ENCODE results near the gene PRSS48.
"Not testable (repeated sequence)": the region's sequence is repeated elsewhere in the genome, so short reads cannot be mapped to it uniquely, and the experiment has no call there.

The PRSS48 gene

DNA sequence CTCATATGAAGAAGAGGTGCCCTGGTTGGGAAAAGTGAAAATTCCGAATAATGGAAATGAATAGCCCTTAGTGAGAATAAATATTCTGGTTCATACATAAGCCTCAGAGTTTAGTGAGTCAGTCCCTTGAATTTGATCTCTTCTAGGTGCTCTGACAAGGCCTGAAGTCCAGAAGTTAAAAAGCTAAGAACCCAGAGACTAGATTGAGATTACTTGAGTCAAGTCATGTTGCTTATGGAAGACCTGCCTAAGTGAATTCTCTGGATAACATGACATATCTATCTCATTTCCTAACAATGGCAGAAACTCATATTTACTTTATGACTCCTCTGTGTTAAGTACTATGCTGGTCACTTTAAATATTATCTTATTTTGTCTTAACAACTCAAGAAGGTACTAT lies 10.5 kb upstream of the PRSS48 start:
- H3K27ac ChIP-seq (ENCODE audit: low read length): no peak overlapping the region
- no peaks in the 10 kb centered on the region for H3K4me1 ChIP-seq (ENCODE audit: control insufficient read depth, low read depth, low read length)
- no peaks in the 10 kb centered on the region for H3K9me3 ChIP-seq (ENCODE audit: control insufficient read depth, low read depth, low read length)
- no peak overlapping the region for H3K4me3 ChIP-seq (ENCODE audit: low read length)
- no peaks in the 10 kb centered on the region for H3K27me3 ChIP-seq (ENCODE audit: control insufficient read depth, insufficient read depth, low read length)
- H3K9ac ChIP-seq (ENCODE audit: low read length): no peak overlapping the region
- no peaks in the 10 kb centered on the region for H3K36me3 ChIP-seq (ENCODE audit: control insufficient read depth, low read depth, low read length)

DNA sequence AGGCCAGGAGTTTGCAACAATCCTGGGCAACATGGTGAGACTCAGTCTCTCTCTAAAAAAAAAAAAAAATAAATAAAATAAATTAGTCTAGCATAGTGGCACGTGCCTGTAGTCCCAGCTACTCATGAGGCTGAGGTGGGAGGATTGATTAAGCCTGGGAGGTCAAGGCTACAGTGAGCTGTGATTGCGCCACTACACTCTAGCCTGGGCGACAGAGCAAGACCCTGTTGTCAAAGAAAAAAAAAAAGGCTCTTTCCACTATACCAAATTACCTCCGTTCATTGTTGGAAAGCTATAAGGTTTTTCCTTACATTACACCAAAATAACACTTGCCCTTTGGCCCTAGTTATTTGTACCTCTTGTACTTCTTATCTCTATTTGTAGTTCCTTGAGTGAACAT lies 9.9 kb upstream of the PRSS48 start:
- no peaks in the 10 kb centered on the region for H3K9me3 ChIP-seq (ENCODE audit: control insufficient read depth, low read depth, low read length)
- H3K27ac ChIP-seq (ENCODE audit: low read length): no peak overlapping the region
- H3K4me1 ChIP-seq (ENCODE audit: control insufficient read depth, low read depth, low read length): no peaks in the 10 kb centered on the region
- no peaks in the 10 kb centered on the region for H3K27me3 ChIP-seq (ENCODE audit: control insufficient read depth, insufficient read depth, low read length)
- H3K4me3 ChIP-seq (ENCODE audit: low read length): no peak overlapping the region
- no peak overlapping the region for H3K9ac ChIP-seq (ENCODE audit: low read length)
- H3K36me3 ChIP-seq (ENCODE audit: control insufficient read depth, low read depth, low read length): no peaks in the 10 kb centered on the region

- no peak overlapping the region for H3K9ac ChIP-seq (ENCODE audit: low read length)
- H3K9me3 ChIP-seq (ENCODE audit: control insufficient read depth, low read depth, low read length): no peaks in the 10 kb centered on the region
- no peaks in the 10 kb centered on the region for H3K27me3 ChIP-seq (ENCODE audit: control insufficient read depth, insufficient read depth, low read length)
- H3K36me3 ChIP-seq (ENCODE audit: control insufficient read depth, low read depth, low read length): no peaks in the 10 kb centered on the region
- H3K27ac ChIP-seq (ENCODE audit: low read length): no peak overlapping the region
- peaks cover 6% of the 10 kb centered on the region for H3K4me1 ChIP-seq (ENCODE audit: control insufficient read depth, low read depth, low read length)
- H3K4me3 ChIP-seq (ENCODE audit: low read length): no peak overlapping the region
Measured at GRCh38 chr4:151267822-151268535, 9.0 kb upstream of the PRSS48 start.

- H3K27ac ChIP-seq (ENCODE audit: low read length); H3K9me3 ChIP-seq (ENCODE audit: control insufficient read depth, low read depth, low read length); H3K4me3 ChIP-seq (ENCODE audit: low read length); H3K27me3 ChIP-seq (ENCODE audit: control insufficient read depth, insufficient read depth, low read length); H3K4me1 ChIP-seq (ENCODE audit: control insufficient read depth, low read depth, low read length); H3K36me3 ChIP-seq (ENCODE audit: control insufficient read depth, low read depth, low read length); H3K9ac ChIP-seq (ENCODE audit: low read length): not testable (repeated sequence)
Measured at GRCh38 chr4:151268905-151269304, 8.1 kb upstream of the PRSS48 start.

- Histone ChIP-seq H3K27ac (ENCODE audit: low read length) (peak overlapping the region; percentile 92), H3K36me3 (ENCODE audit: control insufficient read depth, low read depth, low read length) (no peaks in the 10 kb centered on the region), H3K9me3 (ENCODE audit: control insufficient read depth, low read depth, low read length) (no peaks in the 10 kb centered on the region), H3K4me3 (ENCODE audit: low read length) (peak overlapping the region; percentile 64), H3K4me1 (ENCODE audit: control insufficient read depth, low read depth, low read length) (peaks cover 29% of the 10 kb centered on the region), H3K27me3 (ENCODE audit: control insufficient read depth, insufficient read depth, low read length) (no peaks in the 10 kb centered on the region), H3K9ac (ENCODE audit: low read length) (peak overlapping the region; percentile 66)
Measured at GRCh38 chr4:151284534-151285245, 7.7 kb downstream of the PRSS48 start.

DNA sequence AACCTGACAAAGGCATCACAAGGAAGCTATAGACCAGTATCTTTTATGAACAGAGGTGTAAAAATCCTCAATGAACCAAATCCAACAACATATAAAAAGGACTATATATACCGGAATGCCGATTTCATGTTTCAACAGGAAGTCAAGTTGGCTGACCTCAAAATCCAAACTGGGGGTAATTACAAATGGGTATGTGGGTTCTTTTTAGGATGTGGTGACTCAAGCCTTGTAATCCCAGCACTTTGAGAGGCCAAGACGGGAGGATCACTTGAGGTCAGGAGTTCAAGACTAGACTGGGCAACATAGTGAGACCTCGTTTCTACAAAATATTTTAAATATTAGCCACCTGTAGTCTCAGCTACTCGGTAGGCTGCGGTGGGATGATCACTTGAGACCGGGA lies 10.4 kb downstream of the PRSS48 start:
- Histone ChIP-seq H3K27me3 (ENCODE audit: control insufficient read depth, insufficient read depth, low read length) (no peaks in the 10 kb centered on the region), H3K9ac (ENCODE audit: low read length) (no peak overlapping the region), H3K4me3 (ENCODE audit: low read length) (no peak overlapping the region), H3K9me3 (ENCODE audit: control insufficient read depth, low read depth, low read length) (no peaks in the 10 kb centered on the region), H3K36me3 (ENCODE audit: control insufficient read depth, low read depth, low read length) (no peaks in the 10 kb centered on the region), H3K4me1 (ENCODE audit: control insufficient read depth, low read depth, low read length) (peaks cover 29% of the 10 kb centered on the region), H3K27ac (ENCODE audit: low read length) (no peak overlapping the region)

DNA sequence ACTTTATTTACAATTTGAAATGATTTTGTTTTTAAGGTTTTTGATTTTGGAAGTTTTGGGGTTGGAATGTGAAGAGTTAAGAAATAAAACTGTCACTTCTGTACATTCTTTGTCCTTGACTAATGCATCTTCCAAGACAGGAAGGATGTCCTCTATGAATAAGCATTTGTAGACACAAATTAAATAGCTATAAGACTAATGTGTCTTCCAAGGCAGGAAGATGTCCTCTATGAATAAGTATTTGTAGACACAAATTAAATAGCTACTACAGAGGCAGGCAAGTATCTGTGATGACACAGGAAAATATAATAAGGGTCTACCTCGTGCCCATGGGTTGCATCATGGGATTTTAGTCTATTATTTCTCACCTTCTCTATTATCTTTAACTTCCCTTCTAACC lies 14.5 kb downstream of the PRSS48 start:
- Histone ChIP-seq H3K4me3 (ENCODE audit: low read length) (no peak overlapping the region), H3K9me3 (ENCODE audit: control insufficient read depth, low read depth, low read length) (no peaks in the 10 kb centered on the region), H3K27ac (ENCODE audit: low read length) (no peak overlapping the region), H3K27me3 (ENCODE audit: control insufficient read depth, insufficient read depth, low read length) (no peaks in the 10 kb centered on the region), H3K9ac (ENCODE audit: low read length) (no peak overlapping the region), H3K4me1 (ENCODE audit: control insufficient read depth, low read depth, low read length) (peaks cover 7% of the 10 kb centered on the region), H3K36me3 (ENCODE audit: control insufficient read depth, low read depth, low read length) (no peaks in the 10 kb centered on the region)

- H3K4me3 ChIP-seq (ENCODE audit: low read length): no peak overlapping the region
- no peaks in the 10 kb centered on the region for H3K27me3 ChIP-seq (ENCODE audit: control insufficient read depth, insufficient read depth, low read length)
- no peak overlapping the region for H3K27ac ChIP-seq (ENCODE audit: low read length)
- H3K36me3 ChIP-seq (ENCODE audit: control insufficient read depth, low read depth, low read length): no peaks in the 10 kb centered on the region
- no peak overlapping the region for H3K9ac ChIP-seq (ENCODE audit: low read length)
- no peaks in the 10 kb centered on the region for H3K9me3 ChIP-seq (ENCODE audit: control insufficient read depth, low read depth, low read length)
- H3K4me1 ChIP-seq (ENCODE audit: control insufficient read depth, low read depth, low read length): peaks cover 7% of the 10 kb centered on the region
Measured at GRCh38 chr4:151292038-151292437, 15.1 kb downstream of the PRSS48 start.

GRCh38 chr4:151294833-151295496 lies 18.0 kb downstream of the PRSS48 start:
- Histone ChIP-seq H3K4me3 (ENCODE audit: low read length) (no peak overlapping the region), H3K9me3 (ENCODE audit: control insufficient read depth, low read depth, low read length) (no peaks in the 10 kb centered on the region), H3K36me3 (ENCODE audit: control insufficient read depth, low read depth, low read length) (no peaks in the 10 kb centered on the region), H3K9ac (ENCODE audit: low read length) (no peak overlapping the region), H3K27me3 (ENCODE audit: control insufficient read depth, insufficient read depth, low read length) (no peaks in the 10 kb centered on the region), H3K4me1 (ENCODE audit: control insufficient read depth, low read depth, low read length) (peaks cover 3% of the 10 kb centered on the region), H3K27ac (ENCODE audit: low read length) (no peak overlapping the region)

- Histone ChIP-seq H3K4me3 (ENCODE audit: low read length) (no peak overlapping the region), H3K36me3 (ENCODE audit: control insufficient read depth, low read depth, low read length) (no peaks in the 10 kb centered on the region), H3K27me3 (ENCODE audit: control insufficient read depth, insufficient read depth, low read length) (no peaks in the 10 kb centered on the region), H3K9ac (ENCODE audit: low read length) (no peak overlapping the region), H3K9me3 (ENCODE audit: control insufficient read depth, low read depth, low read length) (no peaks in the 10 kb centered on the region), H3K4me1 (ENCODE audit: control insufficient read depth, low read depth, low read length) (peaks cover 3% of the 10 kb centered on the region), H3K27ac (ENCODE audit: low read length) (no peak overlapping the region)
Measured at GRCh38 chr4:151296227-151296626, 19.3 kb downstream of the PRSS48 start.

- Histone ChIP-seq H3K4me3 (ENCODE audit: low read length) (no peak overlapping the region), H3K36me3 (ENCODE audit: control insufficient read depth, low read depth, low read length) (no peaks in the 10 kb centered on the region), H3K27me3 (ENCODE audit: control insufficient read depth, insufficient read depth, low read length) (no peaks in the 10 kb centered on the region), H3K27ac (ENCODE audit: low read length) (no peak overlapping the region), H3K4me1 (ENCODE audit: control insufficient read depth, low read depth, low read length) (peaks cover 3% of the 10 kb centered on the region), H3K9me3 (ENCODE audit: control insufficient read depth, low read depth, low read length) (no peaks in the 10 kb centered on the region), H3K9ac (ENCODE audit: low read length) (no peak overlapping the region)
Measured at GRCh38 chr4:151297170-151297569, 20.2 kb downstream of the PRSS48 start.

Measured in iPS-18a (cell line).